Activated gamma-delta T cell treated with anti-CD3 and anti-CD28 coated beads, Interleukin-2, amount 50 U/mL, for 16 hours (primary cell): ENCODE data around the gene RSPH6A.

Experiments used
- DNase-seq: peaks from one replicate; pipeline ENCODE4 v3.0.0-alpha.2; 2020; ENCODE audit warnings: low read depth

Gene RSPH6A

GRCh38 chr19:45814851-45815480, at the start of gene RSPH6A:
TSS of gene RSPH6A (minus strand) at chr19:45815308. CDS start at chr19:45815176, 132 bp downstream.
- no peak for DNase-seq

- no peak for DNase-seq
Observed at GRCh38 chr19:45864629-45865082, 49.5 kb upstream of the RSPH6A start.

GRCh38 chr19:45863840-45864628, 48.9 kb upstream of the RSPH6A start, which contains the start of gene FOXA3:
TSS of gene FOXA3 (plus strand) at chr19:45864326. CDS start at chr19:45864457, 131 bp downstream.
- DNase-seq = peak; percentile 30

- no peak for DNase-seq
Observed at GRCh38 chr19:45863335-45863839, 48.3 kb upstream of the RSPH6A start.

- DNase-seq = peak; percentile 98
Observed at GRCh38 chr19:45862564-45863334, 47.6 kb upstream of the RSPH6A start, which contains the start of gene SYMPK. TSS of gene SYMPK (minus strand) at chr19:45863147. CDS start at chr19:45854495, 8,652 bp downstream.

GRCh38 chr19:45862271-45862563, 47.1 kb upstream of the RSPH6A start:
- DNase-seq = no peak

- no peak for DNase-seq
Observed at GRCh38 chr19:45860359-45861259, 45.5 kb upstream of the RSPH6A start.

- no peak for DNase-seq
Observed at GRCh38 chr19:45854167-45854778, 39.2 kb upstream of the RSPH6A start.

- no peak for DNase-seq
Observed at GRCh38 chr19:45852983-45853382, 37.9 kb upstream of the RSPH6A start.

GRCh38 chr19:45852145-45852750, 37.1 kb upstream of the RSPH6A start:
- no peak for DNase-seq

- DNase-seq = no peak
Observed at GRCh38 chr19:45848922-45849321, 33.8 kb upstream of the RSPH6A start.

- no peak for DNase-seq
Observed at GRCh38 chr19:45847663-45848062, 32.6 kb upstream of the RSPH6A start.

- DNase-seq = no peak
Observed at GRCh38 chr19:45842198-45842597, 27.1 kb upstream of the RSPH6A start.

GRCh38 chr19:45834970-45835369, 19.9 kb upstream of the RSPH6A start:
- DNase-seq = no peak

GRCh38 chr19:45828945-45829344, 13.8 kb upstream of the RSPH6A start:
- no peak for DNase-seq

GRCh38 chr19:45828523-45828922, 13.4 kb upstream of the RSPH6A start:
- no peak for DNase-seq

GRCh38 chr19:45827459-45828093, 12.5 kb upstream of the RSPH6A start:
- DNase-seq = no peak

- DNase-seq = no peak
Observed at GRCh38 chr19:45826934-45827333, 11.8 kb upstream of the RSPH6A start.

GRCh38 chr19:45825917-45826893, 11.1 kb upstream of the RSPH6A start:
- DNase-seq = no peak
